ENCODE results near the gene CDC14B.
"Not testable (repeated sequence)": the region's sequence is repeated elsewhere in the genome, so short reads cannot be mapped to it uniquely, and the experiment has no call there.

The CDC14B gene

GRCh38 chr9:96532173-96532572, 87.5 kb downstream of the CDC14B start:
- DNase-seq (ENCODE audit: low read depth), result no peak

- no peak for DNase-seq (ENCODE audit: low read depth)
Measured at GRCh38 chr9:96524764-96525163, 94.9 kb downstream of the CDC14B start.

- no peak for DNase-seq (ENCODE audit: low read depth)
Measured at GRCh38 chr9:96524045-96524444, 95.6 kb downstream of the CDC14B start.

GRCh38 chr9:96523374-96523773, 96.3 kb downstream of the CDC14B start:
- no peak for DNase-seq (ENCODE audit: low read depth)

- no peak for DNase-seq (ENCODE audit: low read depth)
Measured at GRCh38 chr9:96522366-96522765, 97.3 kb downstream of the CDC14B start.

GRCh38 chr9:96519787-96520186, 99.9 kb downstream of the CDC14B start:
- DNase-seq (ENCODE audit: low read depth), result no peak

GRCh38 chr9:96519095-96519494, 100.5 kb downstream of the CDC14B start:
- no peak for DNase-seq (ENCODE audit: low read depth)

GRCh38 chr9:96515621-96516470, 103.8 kb downstream of the CDC14B start:
- no peak for DNase-seq (ENCODE audit: low read depth)

- DNase-seq (ENCODE audit: low read depth), result no peak
Measured at GRCh38 chr9:96514800-96515158, 104.9 kb downstream of the CDC14B start.

- DNase-seq (ENCODE audit: low read depth), result no peak
Measured at GRCh38 chr9:96514108-96514799, 105.4 kb downstream of the CDC14B start.

GRCh38 chr9:96513622-96514021, 106.0 kb downstream of the CDC14B start:
- DNase-seq (ENCODE audit: low read depth), result no peak

- DNase-seq (ENCODE audit: low read depth), result no peak
Measured at GRCh38 chr9:96512240-96512639, 107.4 kb downstream of the CDC14B start.

GRCh38 chr9:96510258-96510657, 109.4 kb downstream of the CDC14B start:
- no peak for DNase-seq (ENCODE audit: low read depth)

GRCh38 chr9:96509848-96510247, 109.8 kb downstream of the CDC14B start:
- DNase-seq (ENCODE audit: low read depth), result no peak

GRCh38 chr9:96509026-96509425, 110.6 kb downstream of the CDC14B start:
- no peak for DNase-seq (ENCODE audit: low read depth)

- no peak for DNase-seq (ENCODE audit: low read depth)
Measured at GRCh38 chr9:96508227-96508940, 111.3 kb downstream of the CDC14B start.

GRCh38 chr9:96505316-96505991, 114.2 kb downstream of the CDC14B start:
- DNase-seq (ENCODE audit: low read depth), result no peak

GRCh38 chr9:96503918-96504317, 115.7 kb downstream of the CDC14B start:
- DNase-seq (ENCODE audit: low read depth), result no peak

- not testable (repeated sequence) for DNase-seq (ENCODE audit: low read depth)
Measured at GRCh38 chr9:96503374-96503748, 116.3 kb downstream of the CDC14B start.

GRCh38 chr9:96502539-96503373, 116.9 kb downstream of the CDC14B start:
- DNase-seq (ENCODE audit: low read depth), result no peak
